Measurements from ENCODE around the gene GDPD5. TPM values are rescaled to one million over a fixed set of nuclear protein-coding genes. Genes with fewer than 3 reads are reported as not detected.
A peak's percentile ranks its signal among the peaks of the same experiment; 100 is the strongest.

The GDPD5 gene
- total and polyA plus RNA-seq, 9 of the 15 experiments (the other 6 are each of a cell fraction or from before 2014, with no cell fraction given), result 0.32 to 27.3 (median 8.0) TPM

DNA sequence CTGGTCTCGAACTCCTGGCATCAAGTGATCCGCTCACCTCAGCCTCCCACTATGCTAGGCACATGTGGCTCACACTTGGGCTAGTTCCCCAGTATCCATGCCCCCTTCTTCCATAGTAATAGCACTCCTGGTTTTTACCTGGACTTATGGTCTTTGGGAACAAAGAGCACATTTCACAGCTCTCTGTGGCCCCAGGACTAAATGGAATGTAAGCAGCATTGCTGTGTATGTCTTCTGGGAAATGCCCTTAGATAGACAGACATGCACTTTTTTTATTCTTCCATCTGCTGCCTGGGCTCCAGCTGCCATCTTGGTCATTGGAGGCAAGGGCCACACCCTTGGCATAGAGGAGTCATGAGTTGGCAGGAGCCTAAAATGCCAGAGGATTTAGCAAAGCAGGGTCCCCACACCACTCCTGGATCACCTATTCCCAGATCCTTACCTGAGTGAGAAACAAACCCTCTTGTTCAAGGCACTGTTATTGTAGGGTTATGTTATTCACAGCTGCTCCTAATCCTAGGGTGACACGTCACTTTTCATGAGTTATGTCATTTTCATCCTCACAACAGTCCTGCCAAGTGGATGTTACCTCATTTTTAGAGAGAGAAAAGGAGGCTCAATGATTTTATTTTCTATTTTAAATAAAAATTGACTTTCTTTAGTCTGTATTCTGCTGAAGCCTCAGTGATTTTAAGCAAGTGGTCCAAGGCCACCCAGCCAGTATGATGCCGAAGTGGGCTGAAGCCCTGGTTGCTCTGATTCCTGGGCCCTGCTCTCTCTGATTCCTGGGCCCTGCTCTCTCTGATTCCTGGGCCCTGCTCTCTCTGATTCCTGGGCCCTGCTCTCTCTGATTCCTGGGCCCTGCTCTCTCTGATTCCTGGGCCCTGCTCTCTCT lies 15.7 kb upstream of the GDPD5 start:
- POLR2A ChIA-PET, result interaction anchor here (0.5 kb wide), 1 partner anchor 37 kb away, joined by 3 read pairs; no protein-coding TSS in a partner anchor
- Histone ChIP-seq H3K9me3 (replicated peaks; ENCODE audit: control insufficient read depth, insufficient read depth, low read depth, low read length) (0 out of 2 replicates have a peak, but pooled peaks cover 2% of the 10 kb centered on the region), H2AFZ (ENCODE audit: low read depth, low read length) (peak overlapping the region; percentile 12; the same call in 1 of the 2 replicates), H4K20me1 (replicated peaks; ENCODE audit: control insufficient read depth, insufficient read depth, low read length) (no peaks in the 10 kb centered on the region), H3K27me3 (ENCODE audit: control insufficient read depth in 2 of 2, insufficient read depth in 2 of 2, low read length in 2 of 2) (no peaks in the 10 kb centered on the region), H3K4me2 (ENCODE audit: insufficient read depth, low read length) (no peak overlapping the region), H3K4me3 (no peak overlapping the region), H3K9me1 (ENCODE audit: control insufficient read depth, insufficient read depth, low read length) (no peaks in the 10 kb centered on the region), H3K27ac (ENCODE audit: extremely low read depth, low read depth, low read length) (no peak overlapping the region), H3K9ac (ENCODE audit: insufficient read depth in 1 of 2, low read depth in 2 of 2, low read length in 2 of 2) (no peak overlapping the region), H3K36me3 (ENCODE audit: control insufficient read depth, insufficient read depth, low read length) (no peaks in the 10 kb centered on the region), H3K79me2 (ENCODE audit: control insufficient read depth, insufficient read depth, low read length) (no peaks in the 10 kb centered on the region), H3K4me1 (replicated peaks in 1 of 2; ENCODE audit: control insufficient read depth in 2 of 2, insufficient read depth in 2 of 2, low read length in 2 of 2) (peaks cover 39 to 47% of the 10 kb centered on the region in 2 experiments)
- in situ Hi-C loops (cut with MboI), result no loop called here
- no TSS peak for BruUV-seq (replicated peaks)
- ATAC-seq (no peak), FAIRE-seq (no peak), DNase-seq (ENCODE audit: extremely low read depth in 1 of 4, low spot score in 3 of 4) (no peak)
- intact Hi-C loops (cut with micrococcal nuclease), result no loop called here
- 77% methylated on average over 4 of the region's 4 CpGs for WGBS (ENCODE audit: insufficient coverage, low coverage, missing lambda C conversion rate)
- CTCF ChIA-PET (ENCODE audit: low intra/inter-chr PET ratio), result interaction anchor here (0.6 kb wide), 1 partner anchor 21 kb away, joined by 3 read pairs; no protein-coding TSS in a partner anchor
- TF ChIP-seq SIN3B (IDR thresholded peaks at IDR 0.05; ENCODE audit: low read depth) (no peak), MAFG (tag; conservative IDR thresholded peaks at IDR 0.05) (0 out of 2 replicates have a peak, but pooled peaks have one; percentile 9), CBX5 (IDR thresholded peaks at IDR 0.05; ENCODE audit: borderline replicate concordance, low read depth) (no peak), MCM3 (IDR thresholded peaks at IDR 0.05) (no peak)
- TF ChIP-seq, protein P1, sequence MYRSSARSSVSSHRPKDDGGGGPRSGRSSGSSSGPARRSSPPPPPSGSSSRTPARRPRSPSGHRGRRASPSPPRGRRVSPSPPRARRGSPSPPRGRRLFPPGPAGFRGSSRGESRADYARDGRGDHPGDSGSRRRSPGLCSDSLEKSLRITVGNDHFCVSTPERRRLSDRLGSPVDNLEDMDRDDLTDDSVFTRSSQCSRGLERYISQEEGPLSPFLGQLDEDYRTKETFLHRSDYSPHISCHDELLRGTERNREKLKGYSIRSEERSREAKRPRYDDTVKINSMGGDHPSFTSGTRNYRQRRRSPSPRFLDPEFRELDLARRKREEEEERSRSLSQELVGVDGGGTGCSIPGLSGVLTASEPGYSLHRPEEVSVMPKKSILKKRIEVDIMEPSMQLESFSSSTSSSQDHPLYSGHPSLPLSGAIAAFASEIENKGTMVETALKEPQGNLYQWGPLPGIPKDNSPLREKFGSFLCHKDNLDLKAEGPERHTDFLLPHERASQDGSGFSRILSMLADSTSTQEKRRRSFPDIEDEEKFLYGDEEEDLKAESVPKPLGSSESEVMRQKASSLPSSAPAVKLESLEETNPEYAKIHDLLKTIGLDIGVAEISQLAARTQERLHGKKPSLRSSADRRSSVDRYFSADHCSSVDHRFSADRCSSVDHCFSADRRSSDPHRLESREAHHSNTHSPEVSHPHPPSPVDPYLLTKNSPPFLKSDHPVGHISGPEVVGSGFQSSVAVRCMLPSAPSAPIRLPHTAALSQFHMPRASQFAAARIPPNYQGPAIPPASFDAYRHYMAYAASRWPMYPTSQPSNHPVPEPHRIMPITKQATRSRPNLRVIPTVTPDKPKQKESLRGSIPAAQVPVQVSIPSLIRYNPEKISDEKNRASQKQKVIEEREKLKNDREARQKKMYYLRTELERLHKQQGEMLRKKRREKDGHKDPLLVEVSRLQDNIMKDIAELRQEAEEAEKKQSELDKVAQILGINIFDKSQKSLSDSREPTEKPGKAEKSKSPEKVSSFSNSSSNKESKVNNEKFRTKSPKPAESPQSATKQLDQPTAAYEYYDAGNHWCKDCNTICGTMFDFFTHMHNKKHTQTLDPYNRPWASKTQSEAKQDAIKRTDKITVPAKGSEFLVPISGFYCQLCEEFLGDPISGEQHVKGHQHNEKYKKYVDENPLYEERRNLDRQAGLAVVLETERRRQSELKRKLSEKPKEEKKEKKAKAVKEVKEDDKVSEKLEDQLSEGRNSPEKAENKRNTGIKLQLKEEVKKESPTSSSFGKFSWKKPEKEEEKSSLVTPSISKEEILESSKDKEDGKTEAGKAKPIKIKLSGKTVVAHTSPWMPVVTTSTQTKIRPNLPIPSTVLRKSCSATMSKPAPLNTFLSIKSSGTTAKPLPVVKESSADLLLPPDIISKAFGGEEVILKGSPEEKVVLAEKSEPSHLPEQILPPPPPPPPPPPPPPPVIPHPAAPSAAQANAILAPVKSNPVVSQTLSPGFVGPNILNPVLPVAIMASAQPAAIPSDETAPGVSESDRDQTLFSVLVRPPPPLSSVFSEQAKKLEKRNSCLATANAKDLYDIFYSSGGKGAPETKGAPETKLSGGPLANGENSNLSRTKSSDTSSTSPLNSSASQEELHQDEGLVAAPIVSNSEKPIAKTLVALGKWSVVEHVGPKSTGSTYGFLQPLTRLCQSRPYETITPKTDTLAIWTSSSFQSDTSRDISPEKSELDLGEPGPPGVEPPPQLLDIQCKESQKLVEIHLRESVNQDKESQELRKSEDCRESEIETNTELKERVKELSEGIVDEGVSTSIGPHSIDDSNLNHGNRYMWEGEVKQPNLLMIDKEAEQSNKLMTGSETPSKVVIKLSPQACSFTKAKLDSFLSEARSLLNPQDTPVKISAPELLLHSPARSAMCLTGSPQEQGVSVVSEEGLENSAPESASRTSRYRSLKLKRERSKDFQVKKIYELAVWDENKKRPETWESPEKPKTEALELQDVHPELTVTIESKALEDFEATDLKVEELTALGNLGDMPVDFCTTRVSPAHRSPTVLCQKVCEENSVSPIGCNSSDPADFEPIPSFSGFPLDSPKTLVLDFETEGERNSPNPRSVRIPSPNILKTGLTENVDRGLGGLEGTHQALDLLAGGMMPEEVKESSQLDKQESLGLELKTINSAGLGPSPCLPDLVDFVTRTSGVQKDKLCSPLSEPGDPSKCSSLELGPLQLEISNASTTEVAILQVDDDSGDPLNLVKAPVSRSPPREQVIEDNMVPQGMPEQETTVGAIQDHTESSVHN (IDR thresholded peaks at IDR 0.05; ENCODE audit: borderline replicate concordance in 1 of 2, low read depth in 1 of 2), result no peak
- TF ChIP-seq, protein P2, sequence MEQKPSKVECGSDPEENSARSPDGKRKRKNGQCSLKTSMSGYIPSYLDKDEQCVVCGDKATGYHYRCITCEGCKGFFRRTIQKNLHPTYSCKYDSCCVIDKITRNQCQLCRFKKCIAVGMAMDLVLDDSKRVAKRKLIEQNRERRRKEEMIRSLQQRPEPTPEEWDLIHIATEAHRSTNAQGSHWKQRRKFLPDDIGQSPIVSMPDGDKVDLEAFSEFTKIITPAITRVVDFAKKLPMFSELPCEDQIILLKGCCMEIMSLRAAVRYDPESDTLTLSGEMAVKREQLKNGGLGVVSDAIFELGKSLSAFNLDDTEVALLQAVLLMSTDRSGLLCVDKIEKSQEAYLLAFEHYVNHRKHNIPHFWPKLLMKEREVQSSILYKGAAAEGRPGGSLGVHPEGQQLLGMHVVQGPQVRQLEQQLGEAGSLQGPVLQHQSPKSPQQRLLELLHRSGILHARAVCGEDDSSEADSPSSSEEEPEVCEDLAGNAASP (IDR thresholded peaks at IDR 0.05), result no peak
- TF ChIP-seq, protein P3, sequence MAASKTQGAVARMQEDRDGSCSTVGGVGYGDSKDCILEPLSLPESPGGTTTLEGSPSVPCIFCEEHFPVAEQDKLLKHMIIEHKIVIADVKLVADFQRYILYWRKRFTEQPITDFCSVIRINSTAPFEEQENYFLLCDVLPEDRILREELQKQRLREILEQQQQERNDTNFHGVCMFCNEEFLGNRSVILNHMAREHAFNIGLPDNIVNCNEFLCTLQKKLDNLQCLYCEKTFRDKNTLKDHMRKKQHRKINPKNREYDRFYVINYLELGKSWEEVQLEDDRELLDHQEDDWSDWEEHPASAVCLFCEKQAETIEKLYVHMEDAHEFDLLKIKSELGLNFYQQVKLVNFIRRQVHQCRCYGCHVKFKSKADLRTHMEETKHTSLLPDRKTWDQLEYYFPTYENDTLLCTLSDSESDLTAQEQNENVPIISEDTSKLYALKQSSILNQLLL (CRISPR knock-in tag; IDR thresholded peaks at IDR 0.05; ENCODE audit: borderline replicate concordance), result no peak
- TF ChIP-seq, protein P4, sequence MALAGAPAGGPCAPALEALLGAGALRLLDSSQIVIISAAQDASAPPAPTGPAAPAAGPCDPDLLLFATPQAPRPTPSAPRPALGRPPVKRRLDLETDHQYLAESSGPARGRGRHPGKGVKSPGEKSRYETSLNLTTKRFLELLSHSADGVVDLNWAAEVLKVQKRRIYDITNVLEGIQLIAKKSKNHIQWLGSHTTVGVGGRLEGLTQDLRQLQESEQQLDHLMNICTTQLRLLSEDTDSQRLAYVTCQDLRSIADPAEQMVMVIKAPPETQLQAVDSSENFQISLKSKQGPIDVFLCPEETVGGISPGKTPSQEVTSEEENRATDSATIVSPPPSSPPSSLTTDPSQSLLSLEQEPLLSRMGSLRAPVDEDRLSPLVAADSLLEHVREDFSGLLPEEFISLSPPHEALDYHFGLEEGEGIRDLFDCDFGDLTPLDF (CRISPR knock-in tag; IDR thresholded peaks at IDR 0.05), result no peak
